Glutamatergic neuron (in vitro differentiated cells): ENCODE results near the gene PERCC1. TPM values are rescaled to one million over a fixed set of nuclear protein-coding genes. Genes with fewer than 3 reads are reported as not detected.

Experiments used
- DNase-seq: peaks from one replicate; pipeline ENCODE4 v3.0.0; 2022
- H3K27ac Mint-ChIP-seq: one replicate; pipeline ENCODE4 v1.8.0; 2020; ENCODE audit warnings: mild to moderate bottlenecking, mixed read lengths, inconsistent platforms; ENCODE audit not compliant: unreplicated experiment
- H3K27me3 Mint-ChIP-seq: one replicate; pipeline ENCODE4 v1.8.0; 2020; ENCODE audit warnings: mild to moderate bottlenecking, moderate library complexity, mixed read lengths, inconsistent platforms; ENCODE audit not compliant: unreplicated experiment
- H3K36me3 Mint-ChIP-seq: one replicate; pipeline ENCODE4 v1.8.0; 2020; ENCODE audit warnings: mild to moderate bottlenecking, mixed read lengths, inconsistent platforms; ENCODE audit not compliant: unreplicated experiment
- H3K4me1 Mint-ChIP-seq: one replicate; pipeline ENCODE4 v1.8.0; 2020; ENCODE audit warnings: mild to moderate bottlenecking, low read depth, mixed read lengths, inconsistent platforms; ENCODE audit not compliant: unreplicated experiment
- H3K4me3 Mint-ChIP-seq: one replicate; pipeline ENCODE4 v1.8.0; 2020; ENCODE audit warnings: mild to moderate bottlenecking, mixed read lengths, inconsistent platforms; ENCODE audit not compliant: unreplicated experiment
- H3K9me3 Mint-ChIP-seq: one replicate; pipeline ENCODE4 v1.8.0; 2020; ENCODE audit warnings: mild to moderate bottlenecking, moderate library complexity, mixed read lengths, inconsistent platforms; ENCODE audit not compliant: unreplicated experiment
- CTCF ChIP-seq: fragments of 200-600 bp; sonication (generic); IDR thresholded peaks from one replicate; pipeline ENCODE4 v1.5.0; 2021; ENCODE audit not compliant: partially characterized antibody, unreplicated experiment
- total RNA-seq: library from RNA; stranded (reverse); fragmentation: NEBNext Ultra II Directional; extraction: Animal tissue kit (Norgen Biotek cat#: 25700); gene quantifications from one replicate; pipeline ENCODE4 v1.2.1, GENCODE V29; 2021; ENCODE audit not compliant: unreplicated experiment

PERCC1 gene
- total RNA-seq, 1 donor from 2014 or later, result not detected

GRCh38 chr16:1395444-1396031, 35.3 kb upstream of the PERCC1 start:
- H3K36me3 Mint-ChIP-seq, result no peaks in the 10 kb centered on the region
- no peak for DNase-seq
- TF ChIP-seq CTCF, result no peak
- peaks cover 3% of the 10 kb centered on the region for H3K4me1 Mint-ChIP-seq
- no peaks in the 10 kb centered on the region for H3K9me3 Mint-ChIP-seq
- H3K27me3 Mint-ChIP-seq, result peaks cover 2% of the 10 kb centered on the region
- H3K4me3 Mint-ChIP-seq, result no peak overlapping the region
- no peak overlapping the region for H3K27ac Mint-ChIP-seq

- Mint-ChIP-seq H3K27ac (no peak overlapping the region), H3K4me3 (no peak overlapping the region), H3K9me3 (no peaks in the 10 kb centered on the region), H3K36me3 (no peaks in the 10 kb centered on the region), H3K27me3 (no peaks in the 10 kb centered on the region), H3K4me1 (peaks cover 3% of the 10 kb centered on the region)
- no peak for TF ChIP-seq CTCF
- DNase-seq, result no peak
Observed at GRCh38 chr16:1397779-1398178, 33.1 kb upstream of the PERCC1 start.

- H3K36me3 Mint-ChIP-seq, result no peaks in the 10 kb centered on the region
- no peak overlapping the region for H3K27ac Mint-ChIP-seq
Observed at GRCh38 chr16:1398351-1398750, 32.5 kb upstream of the PERCC1 start.

GRCh38 chr16:1398826-1399581, 31.9 kb upstream of the PERCC1 start:
- H3K36me3 Mint-ChIP-seq, result no peaks in the 10 kb centered on the region
- H3K27ac Mint-ChIP-seq, result no peak overlapping the region
- no peaks in the 10 kb centered on the region for H3K9me3 Mint-ChIP-seq
- no peak for TF ChIP-seq CTCF
- peaks cover 3% of the 10 kb centered on the region for H3K4me1 Mint-ChIP-seq
- no peak for DNase-seq
- peaks cover 2% of the 10 kb centered on the region for H3K27me3 Mint-ChIP-seq
- no peak overlapping the region for H3K4me3 Mint-ChIP-seq

More at GRCh38 chr16:1398351-1398750, 32.5 kb upstream of the PERCC1 start:
- Mint-ChIP-seq H3K4me3 (no peak overlapping the region), H3K27me3 (peaks cover under 1% of the 10 kb centered on the region), H3K9me3 (no peaks in the 10 kb centered on the region), H3K4me1 (peaks cover 3% of the 10 kb centered on the region)
- TF ChIP-seq CTCF, result no peak
- DNase-seq, result no peak
